GM21423 (cell line): ENCODE measurements around the gene KCNF1.

Experiments
- ATAC-seq: cut with Tn5 transposase; IDR thresholded peaks from one replicate; pipeline ENCODE4 v1.9.1; 2021; ENCODE audit warnings: mild to moderate bottlenecking, moderate library complexity; ENCODE audit not compliant: unreplicated experiment

The KCNF1 gene

GRCh38 chr2:10901160-10901939 is 10.4 kb upstream of the KCNF1 start:
- no peak for ATAC-seq

GRCh38 chr2:10903861-10904210 is 7.9 kb upstream of the KCNF1 start:
- no peak for ATAC-seq

GRCh38 chr2:10904455-10904854 is 7.3 kb upstream of the KCNF1 start:
- no peak for ATAC-seq

GRCh38 chr2:10905006-10905861 is 6.5 kb upstream of the KCNF1 start:
- ATAC-seq, result no peak

GRCh38 chr2:10905862-10906143 is 5.9 kb upstream of the KCNF1 start:
- no peak for ATAC-seq

GRCh38 chr2:10906926-10907625 is 4.7 kb upstream of the KCNF1 start:
- ATAC-seq, result no peak

- ATAC-seq, result no peak
Measured at GRCh38 chr2:10908195-10908594, 3.5 kb upstream of the KCNF1 start.

GRCh38 chr2:10909050-10909995 is 2.4 kb upstream of the KCNF1 start:
- no peak for ATAC-seq

- ATAC-seq, result no peak
Measured at GRCh38 chr2:10909996-10910341, 1.8 kb upstream of the KCNF1 start.

GRCh38 chr2:10910625-10911024 is 1.1 kb upstream of the KCNF1 start:
- no peak for ATAC-seq

- ATAC-seq, result no peak
Measured at GRCh38 chr2:10912076-10912731, 470 bp downstream of the KCNF1 start.

GRCh38 chr2:10912796-10913455 is 1.2 kb downstream of the KCNF1 start:
- no peak for ATAC-seq

GRCh38 chr2:10913501-10914271 is 2.0 kb downstream of the KCNF1 start:
- no peak for ATAC-seq

- no peak for ATAC-seq
Measured at GRCh38 chr2:10914272-10914693, 2.5 kb downstream of the KCNF1 start.

GRCh38 chr2:10915236-10915635 is 3.5 kb downstream of the KCNF1 start:
- ATAC-seq, result no peak

GRCh38 chr2:10915731-10916276 is 4.1 kb downstream of the KCNF1 start:
- ATAC-seq, result no peak

- ATAC-seq, result no peak
Measured at GRCh38 chr2:10916953-10917352, 5.2 kb downstream of the KCNF1 start.

GRCh38 chr2:10917927-10918326 is 6.2 kb downstream of the KCNF1 start:
- ATAC-seq, result no peak
